Skin epidermis (tissue), 12 donors: ENCODE results near the gene BNC1.
A peak's percentile ranks its signal among the peaks of the same experiment; 100 is the strongest.

ENCODE experiments used
- H3K27ac ChIP-seq, 21 experiments: fragments of 200-600 bp; sonication (generic) in 11 of 21; one replicate each; pipeline ENCODE4 v1.5.0; 2020; ENCODE audit warnings: mild to moderate bottlenecking in 3 of 21, inconsistent platforms in 2 of 21, moderate library complexity in 2 of 21
- H3K4me3 ChIP-seq, 7 experiments: fragments of 200-600 bp; sonication (generic) in 2 of 7; one replicate each; pipeline ENCODE4 v1.5.0; 2020; ENCODE audit warnings: inconsistent platforms in 2 of 7, mild to moderate bottlenecking in 2 of 7, moderate library complexity in 1 of 7

The BNC1 gene

GRCh38 chr15:83303535-83303934, 19.1 kb upstream of the BNC1 start:
- H3K27ac ChIP-seq, result no peak overlapping the region
- no peak overlapping the region for H3K4me3 ChIP-seq

DNA sequence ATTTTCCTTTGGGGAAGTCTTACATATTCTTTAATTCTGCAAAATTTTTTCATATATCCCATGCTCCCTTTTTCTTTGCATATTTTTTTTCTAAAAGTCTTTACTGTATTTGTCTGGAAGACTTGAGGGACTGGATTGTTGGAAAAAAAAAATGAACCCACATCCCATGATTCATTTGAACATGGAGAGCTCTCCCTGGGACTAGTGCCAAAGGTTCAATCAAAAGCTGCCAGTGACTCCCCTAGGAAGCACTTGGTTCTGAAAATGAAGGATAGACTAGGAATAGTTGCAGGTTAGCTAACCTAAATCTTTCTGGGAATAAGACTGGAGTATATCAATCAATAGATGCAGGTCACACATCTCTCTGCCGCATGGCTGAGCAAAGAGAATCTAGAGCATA, 16.4 kb upstream of the BNC1 start:
- no peak overlapping the region for H3K4me3 ChIP-seq
- H3K27ac ChIP-seq, result no peak overlapping the region

DNA sequence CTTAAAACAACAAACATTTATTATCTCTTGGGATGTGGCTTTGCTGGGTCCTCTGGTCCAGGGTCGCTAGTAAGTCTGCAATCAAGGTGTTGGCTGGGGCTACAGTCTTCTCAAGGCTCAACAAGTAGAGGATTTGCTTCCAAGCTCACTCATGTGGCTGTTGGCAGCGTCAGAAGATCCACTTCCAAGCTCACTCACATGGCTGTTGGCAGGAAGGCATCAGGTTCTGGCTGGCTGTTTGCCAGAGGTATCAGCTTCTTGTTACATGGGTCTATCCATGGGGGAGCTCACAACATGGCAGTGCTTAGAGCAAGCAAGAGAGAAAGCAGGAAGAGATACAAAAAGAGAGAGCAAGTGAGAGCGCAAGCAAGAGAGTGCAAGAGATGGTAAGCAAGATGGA, 15.0 kb upstream of the BNC1 start:
- H3K27ac ChIP-seq, result no peak overlapping the region
- no peak overlapping the region for H3K4me3 ChIP-seq

DNA sequence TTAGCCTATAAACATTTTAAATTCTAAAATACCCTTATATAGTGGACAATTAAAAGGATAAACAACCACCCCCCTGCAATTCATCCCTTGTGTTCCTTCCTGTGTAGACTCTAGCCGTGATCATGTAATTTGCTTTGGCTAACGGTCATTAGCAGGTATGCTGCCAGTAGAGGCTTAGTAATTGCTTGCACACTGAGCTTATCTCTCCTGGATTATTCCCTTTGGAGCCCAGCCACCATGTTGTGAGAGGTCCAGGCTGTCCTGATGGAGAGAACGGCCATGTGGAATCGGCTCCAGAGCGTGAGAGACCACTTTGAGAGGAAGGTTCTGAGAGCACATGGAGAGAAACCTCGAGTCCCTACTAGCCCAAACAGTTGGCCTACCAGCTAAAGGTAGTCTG, 11.0 kb upstream of the BNC1 start:
- Histone ChIP-seq H3K4me3 (no peak overlapping the region), H3K27ac (no peak overlapping the region)

DNA sequence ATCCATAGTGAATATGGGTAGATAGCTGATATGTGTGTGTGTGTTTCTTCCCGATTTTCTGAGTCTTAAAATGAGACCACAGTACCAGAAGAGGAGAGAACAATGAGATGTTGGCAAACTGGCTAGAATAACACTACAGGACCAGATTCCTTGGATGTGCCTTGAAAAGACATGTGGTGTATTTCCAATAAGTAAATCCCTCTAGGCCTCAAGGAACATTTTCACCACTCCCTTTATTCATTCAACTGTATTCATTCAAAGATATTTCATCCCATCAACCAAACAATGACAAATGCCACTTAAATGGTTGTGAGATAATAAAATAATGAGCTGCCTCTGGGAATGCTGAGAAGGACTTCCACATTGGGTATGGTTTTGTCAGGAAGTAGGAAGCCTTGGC, 8.7 kb upstream of the BNC1 start:
- Histone ChIP-seq H3K4me3 (no peak overlapping the region), H3K27ac (no peak overlapping the region)

- no peak overlapping the region for H3K4me3 ChIP-seq
- peak overlapping the region in 5 of 21 experiments; percentile 12 to 42 (median 23) for H3K27ac ChIP-seq
Measured at GRCh38 chr15:83292317-83292716, 7.9 kb upstream of the BNC1 start.

- no peak overlapping the region for H3K4me3 ChIP-seq
- no peak overlapping the region for H3K27ac ChIP-seq
Measured at GRCh38 chr15:83290236-83290635, 5.8 kb upstream of the BNC1 start.

DNA sequence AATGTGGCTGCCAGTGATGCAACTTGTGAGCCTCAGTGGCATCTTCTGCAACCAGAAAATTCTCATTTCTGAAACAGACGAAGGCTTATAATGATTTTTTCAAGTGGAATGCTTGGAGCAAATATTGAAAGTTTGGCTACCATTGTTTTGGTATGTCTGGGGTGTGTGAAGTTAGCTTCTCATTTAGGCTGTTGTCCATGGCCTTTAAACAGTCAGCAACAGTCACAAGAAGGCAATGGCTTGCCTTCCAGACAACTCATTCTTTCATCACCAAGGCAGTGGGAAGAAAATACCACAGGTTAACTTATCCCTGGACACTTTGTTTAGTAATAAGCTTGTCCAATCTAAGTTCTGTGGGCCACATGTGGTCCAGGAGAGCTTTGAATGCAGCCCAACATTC, 4.7 kb upstream of the BNC1 start:
- H3K4me3 ChIP-seq, result no peak overlapping the region
- H3K27ac ChIP-seq, result peak overlapping the region in 5 of 21 experiments; percentile 13 to 75 (median 62)

DNA sequence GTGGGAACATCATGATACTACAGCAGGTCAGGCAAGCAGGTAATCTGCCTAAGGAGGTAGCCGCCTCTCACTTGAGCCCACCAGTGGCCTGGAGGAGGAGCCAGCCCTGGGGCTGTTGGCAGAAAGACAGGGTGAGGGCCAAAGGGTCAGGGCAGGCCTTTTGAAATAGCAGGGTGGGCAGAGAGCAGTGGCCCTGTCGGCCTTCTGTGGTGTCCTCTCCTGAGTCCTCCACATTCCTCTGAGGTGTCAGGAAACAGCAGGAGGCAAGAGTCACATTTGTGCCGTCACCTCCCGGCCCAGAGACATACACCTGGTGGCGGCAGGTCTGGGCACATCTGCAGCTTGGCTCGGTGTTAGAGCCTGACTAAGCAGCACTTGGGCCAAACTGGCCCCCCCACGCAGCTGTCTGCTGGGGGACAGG, 3.9 kb upstream of the BNC1 start:
- H3K4me3 ChIP-seq, result no peak overlapping the region
- peak overlapping the region in 15 of 21 experiments; percentile 35 to 79 (median 62) for H3K27ac ChIP-seq

DNA sequence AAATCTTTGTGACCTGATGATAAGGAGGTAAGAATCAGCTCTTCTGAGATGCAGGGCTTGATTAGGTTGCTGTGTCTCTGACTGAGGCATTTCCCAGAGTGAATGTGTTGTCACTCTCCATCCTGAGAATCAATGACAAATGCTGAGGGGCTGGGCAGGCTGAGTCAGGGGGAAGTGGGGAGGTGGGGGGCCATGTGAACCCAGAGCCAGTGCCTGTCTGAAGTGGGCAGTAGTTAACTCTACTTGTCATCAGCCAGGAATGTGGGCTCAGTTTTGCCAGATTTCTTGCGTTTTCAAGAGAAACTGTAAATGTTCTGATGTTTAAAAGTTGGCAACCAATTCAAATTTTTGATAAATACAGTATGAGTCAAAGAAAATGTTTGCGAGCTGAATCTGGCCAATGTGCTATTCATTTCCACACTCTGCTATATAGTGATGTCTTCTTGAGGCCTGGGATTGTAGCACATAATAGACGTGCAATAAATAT, 3.1 kb upstream of the BNC1 start:
- H3K4me3 ChIP-seq, result no peak overlapping the region
- H3K27ac ChIP-seq, result peak overlapping the region in 3 of 21 experiments; percentile 42 to 75 (median 50)

DNA sequence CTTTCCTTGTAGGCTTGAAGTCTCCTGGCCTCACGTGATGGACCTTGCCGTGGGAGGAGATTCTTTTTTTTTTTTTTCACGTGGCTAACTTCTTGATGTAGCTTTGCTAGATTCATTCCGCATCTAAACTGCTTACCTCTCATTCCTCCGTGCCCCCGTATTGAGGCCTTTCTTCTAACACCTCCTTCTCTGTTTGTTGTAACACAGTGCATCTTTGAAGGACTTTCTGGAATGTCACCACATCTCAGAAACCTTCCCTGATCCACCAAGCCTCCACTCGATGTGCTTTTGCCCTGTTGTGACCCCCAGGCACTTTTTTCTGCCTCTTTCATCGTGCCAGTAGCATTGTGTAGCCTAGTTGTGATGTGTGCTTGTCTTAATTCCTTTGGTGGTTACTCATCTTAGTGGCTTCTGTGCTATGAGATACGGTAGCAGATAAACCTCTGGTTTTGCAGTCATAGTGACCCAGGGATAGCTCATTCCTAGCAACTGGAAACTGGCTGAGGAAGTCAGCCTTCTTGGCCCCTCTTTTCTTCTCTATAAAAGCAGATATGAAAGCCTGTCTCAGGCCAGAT, 1.6 kb upstream of the BNC1 start:
- Histone ChIP-seq H3K27ac (peak overlapping the region in 6 of 21 experiments; percentile 26 to 85 (median 52)), H3K4me3 (no peak overlapping the region)

DNA sequence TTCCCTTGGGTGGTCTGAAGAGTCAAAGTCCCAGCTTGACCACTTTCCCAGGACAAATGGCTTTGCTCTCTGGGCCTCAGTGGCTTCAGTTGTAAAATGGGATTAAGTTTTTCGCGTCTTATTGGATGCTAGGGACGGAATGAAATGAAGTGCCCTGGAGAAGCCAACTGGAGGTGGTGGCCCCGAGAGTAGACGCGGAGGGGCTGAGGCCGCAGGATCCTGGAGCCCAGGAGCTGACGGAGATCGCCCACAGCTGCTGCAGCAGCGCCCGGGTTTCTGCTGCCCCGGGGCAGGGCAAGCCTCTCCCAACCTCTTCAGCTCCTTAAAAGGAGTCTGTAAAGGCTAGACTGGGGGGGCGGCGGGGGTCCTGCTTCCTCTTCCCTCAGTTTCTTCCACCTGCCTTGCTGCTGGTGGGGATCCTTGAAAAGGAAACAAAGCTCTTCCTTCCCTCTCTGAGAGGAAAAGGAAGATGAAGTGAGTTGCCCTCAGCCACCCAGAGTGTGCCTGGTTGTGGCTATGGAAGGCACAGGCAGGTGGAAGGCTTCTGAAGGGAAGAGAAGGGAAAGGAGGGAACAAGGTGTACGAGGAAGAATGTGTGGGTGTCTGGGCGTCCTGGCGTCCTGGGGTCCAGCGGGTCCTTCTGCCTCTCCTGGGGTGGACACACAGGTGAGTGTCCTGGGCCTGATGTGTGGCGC, 967 bp upstream of the BNC1 start:
- peak overlapping the region in 11 of 21 experiments; percentile 26 to 85 (median 35) for H3K27ac ChIP-seq
- H3K4me3 ChIP-seq, result peak overlapping the region in 5 of 7 experiments; percentile 11 to 60 (median 23)

DNA sequence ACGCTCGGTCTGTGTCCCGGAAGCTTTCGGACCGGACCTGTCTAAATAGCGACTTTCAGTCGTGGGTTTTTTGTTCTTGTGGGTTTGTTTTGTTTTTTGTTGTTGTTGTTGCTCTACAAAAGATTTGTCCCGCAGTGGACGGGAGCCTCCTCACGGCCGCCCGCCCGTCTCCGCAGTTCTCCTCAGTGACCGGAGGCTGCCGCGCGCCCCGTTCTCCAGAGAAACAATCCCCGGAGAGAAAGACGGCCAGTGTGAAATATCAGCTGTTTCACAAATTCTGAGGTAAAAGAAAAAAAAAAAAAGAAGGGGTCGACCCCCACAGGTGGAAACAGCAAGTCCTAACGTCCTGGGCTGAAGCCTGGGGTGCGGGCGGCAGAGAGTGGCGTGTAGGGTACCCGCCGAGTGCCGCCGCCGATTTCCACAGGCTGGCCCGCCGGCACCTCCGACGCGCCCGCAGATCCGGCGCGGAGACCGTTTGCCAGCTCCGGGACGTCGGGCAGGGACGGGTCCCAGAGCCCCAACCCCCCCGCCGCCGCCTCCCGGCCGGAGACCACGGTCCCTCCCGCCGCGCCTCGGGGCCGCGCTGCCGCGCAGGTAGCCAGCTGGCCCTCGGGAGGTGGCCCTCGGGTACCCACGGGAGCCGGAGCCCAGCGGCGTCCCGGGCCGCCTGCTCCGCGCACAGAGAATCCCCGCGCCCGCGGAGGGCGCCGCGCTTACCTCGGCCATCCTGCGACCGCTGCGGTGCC, 478 bp downstream of the BNC1 start:
- peak overlapping the region; percentile 46 to 87 (median 74) for H3K27ac ChIP-seq
- H3K4me3 ChIP-seq, result peak overlapping the region; percentile 23 to 60 (median 44)

GRCh38 chr15:83283138-83283812, 1.2 kb downstream of the BNC1 start:
- peak overlapping the region; percentile 8 to 87 (median 74) for H3K27ac ChIP-seq
- peak overlapping the region; percentile 23 to 60 (median 44) for H3K4me3 ChIP-seq

GRCh38 chr15:83282776-83283137, 1.7 kb downstream of the BNC1 start:
- Histone ChIP-seq H3K27ac (peak overlapping the region in 12 of 21 experiments; percentile 46 to 87 (median 80)), H3K4me3 (peak overlapping the region; percentile 23 to 60 (median 44))

DNA sequence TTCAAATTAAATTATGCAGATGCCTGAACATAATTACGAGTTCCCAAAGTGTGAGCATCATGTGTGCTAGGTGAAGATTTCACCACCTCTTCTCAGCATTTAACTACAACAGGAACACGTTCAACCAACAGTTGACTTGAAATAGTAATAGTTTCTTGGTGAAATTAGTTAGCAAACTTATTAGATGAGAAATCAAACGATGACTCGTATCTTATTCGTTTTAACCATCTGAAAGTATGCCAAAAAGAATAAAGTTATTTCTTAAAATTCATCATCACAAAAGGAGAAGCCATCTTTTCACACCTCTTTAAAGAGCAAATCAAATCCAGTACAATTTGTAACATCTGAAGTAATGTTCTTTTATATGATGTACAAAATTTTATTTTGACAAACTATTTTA, 2.3 kb downstream of the BNC1 start:
- Histone ChIP-seq H3K4me3 (peak overlapping the region in 2 of 7 experiments; percentile 10 to 57), H3K27ac (no peak overlapping the region)

- no peak overlapping the region for H3K27ac ChIP-seq
- H3K4me3 ChIP-seq, result no peak overlapping the region
Measured at GRCh38 chr15:83278191-83278590, 6.3 kb downstream of the BNC1 start.

DNA sequence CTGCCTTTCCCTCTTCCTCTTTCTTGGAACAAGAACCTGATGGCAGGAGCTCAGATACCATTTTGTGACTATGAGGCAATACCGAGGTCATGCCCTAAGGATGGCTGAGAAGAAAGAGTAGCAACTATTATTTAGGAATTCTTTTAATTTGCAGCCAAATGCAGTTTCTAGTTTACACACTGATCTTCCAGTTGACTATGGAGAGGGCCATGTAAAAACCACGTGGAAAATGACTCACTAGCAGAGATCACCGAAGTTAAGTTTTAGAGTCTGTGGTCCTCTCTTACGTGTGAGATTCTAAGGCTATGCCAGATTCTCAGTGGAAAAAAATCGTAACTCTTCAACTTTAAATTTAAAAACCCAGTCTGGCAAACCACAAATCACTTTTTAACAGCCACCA, 7.8 kb downstream of the BNC1 start:
- no peak overlapping the region for H3K4me3 ChIP-seq
- H3K27ac ChIP-seq, result no peak overlapping the region

GRCh38 chr15:83275412-83275811, 9.1 kb downstream of the BNC1 start:
- no peak overlapping the region for H3K27ac ChIP-seq
- H3K4me3 ChIP-seq, result no peak overlapping the region

- Histone ChIP-seq H3K4me3 (no peak overlapping the region), H3K27ac (no peak overlapping the region)
Measured at GRCh38 chr15:83270176-83270575, 14.3 kb downstream of the BNC1 start.
